ENCODE data around the gene SPRR1A.

Gene SPRR1A

GRCh38 chr1:152959801-152960451 lies 24.0 kb upstream of the SPRR1A start:
- H3K36me3 ChIP-seq (ENCODE audit: control insufficient read depth, insufficient read depth, low read length, severe bottlenecking): no peaks in the 10 kb centered on the region
- H3K27me3 ChIP-seq (replicated peaks; ENCODE audit: control insufficient read depth, insufficient read depth, low read length): peaks cover 7% of the 10 kb centered on the region
- DNase-seq (ENCODE audit: low read depth): no peak
- H3K9ac ChIP-seq (ENCODE audit: low read length): no peak overlapping the region
- H3K4me1 ChIP-seq (ENCODE audit: control insufficient read depth, insufficient read depth, low read length): no peaks in the 10 kb centered on the region
- H3K9me3 ChIP-seq (ENCODE audit: control insufficient read depth, low read length): no peaks in the 10 kb centered on the region
- H3K4me3 ChIP-seq (ENCODE audit: low read length): no peak overlapping the region

- Histone ChIP-seq H3K9me3 (ENCODE audit: control insufficient read depth, low read length) (no peaks in the 10 kb centered on the region), H3K4me3 (ENCODE audit: low read length) (no peak overlapping the region), H3K4me1 (ENCODE audit: control insufficient read depth, insufficient read depth, low read length) (no peaks in the 10 kb centered on the region), H3K27me3 (replicated peaks; ENCODE audit: control insufficient read depth, insufficient read depth, low read length) (peaks cover 10% of the 10 kb centered on the region), H3K36me3 (ENCODE audit: control insufficient read depth, insufficient read depth, low read length, severe bottlenecking) (no peaks in the 10 kb centered on the region), H3K9ac (ENCODE audit: low read length) (no peak overlapping the region)
- DNase-seq (ENCODE audit: low read depth): no peak
Measured at GRCh38 chr1:152960452-152961044, 23.3 kb upstream of the SPRR1A start.

GRCh38 chr1:152961226-152961891 lies 22.5 kb upstream of the SPRR1A start:
- Histone ChIP-seq H3K27me3 (replicated peaks; ENCODE audit: control insufficient read depth, insufficient read depth, low read length) (peaks cover 13% of the 10 kb centered on the region), H3K4me1 (ENCODE audit: control insufficient read depth, insufficient read depth, low read length) (no peaks in the 10 kb centered on the region), H3K9ac (ENCODE audit: low read length) (no peak overlapping the region), H3K36me3 (ENCODE audit: control insufficient read depth, insufficient read depth, low read length, severe bottlenecking) (no peaks in the 10 kb centered on the region), H3K4me3 (ENCODE audit: low read length) (no peak overlapping the region), H3K9me3 (ENCODE audit: control insufficient read depth, low read length) (no peaks in the 10 kb centered on the region)
- DNase-seq (ENCODE audit: low read depth): no peak

GRCh38 chr1:152962876-152963415 lies 20.9 kb upstream of the SPRR1A start:
- Histone ChIP-seq H3K9ac (ENCODE audit: low read length) (no peak overlapping the region), H3K27me3 (replicated peaks; ENCODE audit: control insufficient read depth, insufficient read depth, low read length) (peaks cover 13% of the 10 kb centered on the region), H3K9me3 (ENCODE audit: control insufficient read depth, low read length) (no peaks in the 10 kb centered on the region), H3K36me3 (ENCODE audit: control insufficient read depth, insufficient read depth, low read length, severe bottlenecking) (no peaks in the 10 kb centered on the region), H3K4me1 (ENCODE audit: control insufficient read depth, insufficient read depth, low read length) (no peaks in the 10 kb centered on the region), H3K4me3 (ENCODE audit: low read length) (no peak overlapping the region)
- DNase-seq (ENCODE audit: low read depth): no peak

- Histone ChIP-seq H3K9ac (ENCODE audit: low read length) (no peak overlapping the region), H3K27me3 (replicated peaks; ENCODE audit: control insufficient read depth, insufficient read depth, low read length) (peaks cover 13% of the 10 kb centered on the region), H3K4me3 (ENCODE audit: low read length) (no peak overlapping the region), H3K4me1 (ENCODE audit: control insufficient read depth, insufficient read depth, low read length) (no peaks in the 10 kb centered on the region), H3K36me3 (ENCODE audit: control insufficient read depth, insufficient read depth, low read length, severe bottlenecking) (no peaks in the 10 kb centered on the region), H3K9me3 (ENCODE audit: control insufficient read depth, low read length) (no peaks in the 10 kb centered on the region)
- DNase-seq (ENCODE audit: low read depth): no peak
Measured at GRCh38 chr1:152964536-152964935, 19.3 kb upstream of the SPRR1A start.

GRCh38 chr1:152965853-152966252 lies 18.0 kb upstream of the SPRR1A start:
- no peak overlapping the region for H3K4me3 ChIP-seq (ENCODE audit: low read length)
- no peaks in the 10 kb centered on the region for H3K9me3 ChIP-seq (ENCODE audit: control insufficient read depth, low read length)
- H3K9ac ChIP-seq (ENCODE audit: low read length): no peak overlapping the region
- H3K4me1 ChIP-seq (ENCODE audit: control insufficient read depth, insufficient read depth, low read length): no peaks in the 10 kb centered on the region
- H3K36me3 ChIP-seq (ENCODE audit: control insufficient read depth, insufficient read depth, low read length, severe bottlenecking): no peaks in the 10 kb centered on the region
- DNase-seq (ENCODE audit: low read depth): no peak
- peaks cover 13% of the 10 kb centered on the region for H3K27me3 ChIP-seq (replicated peaks; ENCODE audit: control insufficient read depth, insufficient read depth, low read length)

- Histone ChIP-seq H3K4me3 (ENCODE audit: low read length) (no peak overlapping the region), H3K36me3 (ENCODE audit: control insufficient read depth, insufficient read depth, low read length, severe bottlenecking) (no peaks in the 10 kb centered on the region), H3K27me3 (replicated peaks; ENCODE audit: control insufficient read depth, insufficient read depth, low read length) (peaks cover 5% of the 10 kb centered on the region), H3K4me1 (ENCODE audit: control insufficient read depth, insufficient read depth, low read length) (no peaks in the 10 kb centered on the region), H3K9me3 (ENCODE audit: control insufficient read depth, low read length) (no peaks in the 10 kb centered on the region), H3K9ac (ENCODE audit: low read length) (no peak overlapping the region)
- DNase-seq (ENCODE audit: low read depth): no peak
Measured at GRCh38 chr1:152967201-152967600, 16.7 kb upstream of the SPRR1A start.

- Histone ChIP-seq H3K9ac (ENCODE audit: low read length) (no peak overlapping the region), H3K4me3 (ENCODE audit: low read length) (no peak overlapping the region), H3K4me1 (ENCODE audit: control insufficient read depth, insufficient read depth, low read length) (no peaks in the 10 kb centered on the region), H3K36me3 (ENCODE audit: control insufficient read depth, insufficient read depth, low read length, severe bottlenecking) (no peaks in the 10 kb centered on the region), H3K9me3 (ENCODE audit: control insufficient read depth, low read length) (no peaks in the 10 kb centered on the region), H3K27me3 (replicated peaks; ENCODE audit: control insufficient read depth, insufficient read depth, low read length) (peaks cover 5% of the 10 kb centered on the region)
- DNase-seq (ENCODE audit: low read depth): no peak
Measured at GRCh38 chr1:152968248-152968647, 15.6 kb upstream of the SPRR1A start.

GRCh38 chr1:152969036-152969435 lies 14.8 kb upstream of the SPRR1A start:
- Histone ChIP-seq H3K36me3 (ENCODE audit: control insufficient read depth, insufficient read depth, low read length, severe bottlenecking) (no peaks in the 10 kb centered on the region), H3K4me3 (ENCODE audit: low read length) (no peak overlapping the region), H3K9ac (ENCODE audit: low read length) (no peak overlapping the region), H3K4me1 (ENCODE audit: control insufficient read depth, insufficient read depth, low read length) (no peaks in the 10 kb centered on the region), H3K27me3 (replicated peaks; ENCODE audit: control insufficient read depth, insufficient read depth, low read length) (peaks cover 8% of the 10 kb centered on the region), H3K9me3 (ENCODE audit: control insufficient read depth, low read length) (no peaks in the 10 kb centered on the region)
- DNase-seq (ENCODE audit: low read depth): no peak

GRCh38 chr1:152970495-152970894 lies 13.4 kb upstream of the SPRR1A start, which contains the start of gene SPRR4:
Gene SPRR4, plus strand, starts transcription at chr1:152970648. Its CDS starts 1,243 bp downstream, at chr1:152971891.
- DNase-seq (ENCODE audit: low read depth): no peak
- Histone ChIP-seq H3K4me1 (ENCODE audit: control insufficient read depth, insufficient read depth, low read length) (no peaks in the 10 kb centered on the region), H3K27me3 (replicated peaks; ENCODE audit: control insufficient read depth, insufficient read depth, low read length) (peaks cover 9% of the 10 kb centered on the region), H3K9me3 (ENCODE audit: control insufficient read depth, low read length) (no peaks in the 10 kb centered on the region), H3K36me3 (ENCODE audit: control insufficient read depth, insufficient read depth, low read length, severe bottlenecking) (no peaks in the 10 kb centered on the region), H3K9ac (ENCODE audit: low read length) (no peak within 1 kb of the TSS), H3K4me3 (ENCODE audit: low read length) (no peak within 1 kb of the TSS)

- no peak for DNase-seq (ENCODE audit: low read depth)
- no peaks in the 10 kb centered on the region for H3K4me1 ChIP-seq (ENCODE audit: control insufficient read depth, insufficient read depth, low read length)
- no peaks in the 10 kb centered on the region for H3K36me3 ChIP-seq (ENCODE audit: control insufficient read depth, insufficient read depth, low read length, severe bottlenecking)
- H3K9me3 ChIP-seq (ENCODE audit: control insufficient read depth, low read length): no peaks in the 10 kb centered on the region
- H3K4me3 ChIP-seq (ENCODE audit: low read length): no peak overlapping the region
- peaks cover 6% of the 10 kb centered on the region for H3K27me3 ChIP-seq (replicated peaks; ENCODE audit: control insufficient read depth, insufficient read depth, low read length)
- H3K9ac ChIP-seq (ENCODE audit: low read length): no peak overlapping the region
Measured at GRCh38 chr1:152972196-152972886, 11.5 kb upstream of the SPRR1A start.

Data from adipocyte (in vitro differentiated cells).